CD4-positive, alpha-beta T cell treated with Interleukin-1 beta for 1 hour (primary cell): ENCODE data around the gene ZBTB7A.

Source experiments
- DNase-seq, 2 donors: peaks; one replicate each; pipeline ENCODE4 v3.0.0-alpha.2; 2020 to 2022

Gene ZBTB7A

DNA sequence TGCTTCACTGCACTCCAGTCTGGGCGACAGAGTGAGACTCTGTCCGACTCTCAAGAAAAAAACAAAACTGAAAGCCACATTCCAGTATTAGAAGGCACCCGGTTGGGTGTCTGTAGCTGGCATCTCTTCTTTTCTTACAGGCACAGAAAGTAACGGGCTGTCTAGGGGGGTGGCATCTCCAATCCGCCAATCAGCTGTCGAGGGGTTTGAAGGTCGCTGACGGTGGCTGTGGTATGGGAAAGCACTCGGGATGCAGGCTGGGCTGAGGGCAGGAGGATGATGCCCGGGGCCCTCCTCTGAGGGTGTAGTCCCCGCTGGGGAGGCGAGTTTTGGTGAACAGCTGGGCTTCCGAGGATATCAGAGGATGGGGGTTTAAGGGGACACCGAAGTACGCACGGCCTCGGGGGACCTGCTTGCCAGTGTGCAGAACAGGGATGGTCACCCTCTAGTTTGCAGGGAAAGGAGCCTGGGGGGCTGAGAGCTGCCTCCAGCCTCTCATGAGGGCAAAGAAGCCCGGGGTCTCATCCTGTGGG lies 27.0 kb upstream of the ZBTB7A start:
- DNase-seq, result no peak

DNA sequence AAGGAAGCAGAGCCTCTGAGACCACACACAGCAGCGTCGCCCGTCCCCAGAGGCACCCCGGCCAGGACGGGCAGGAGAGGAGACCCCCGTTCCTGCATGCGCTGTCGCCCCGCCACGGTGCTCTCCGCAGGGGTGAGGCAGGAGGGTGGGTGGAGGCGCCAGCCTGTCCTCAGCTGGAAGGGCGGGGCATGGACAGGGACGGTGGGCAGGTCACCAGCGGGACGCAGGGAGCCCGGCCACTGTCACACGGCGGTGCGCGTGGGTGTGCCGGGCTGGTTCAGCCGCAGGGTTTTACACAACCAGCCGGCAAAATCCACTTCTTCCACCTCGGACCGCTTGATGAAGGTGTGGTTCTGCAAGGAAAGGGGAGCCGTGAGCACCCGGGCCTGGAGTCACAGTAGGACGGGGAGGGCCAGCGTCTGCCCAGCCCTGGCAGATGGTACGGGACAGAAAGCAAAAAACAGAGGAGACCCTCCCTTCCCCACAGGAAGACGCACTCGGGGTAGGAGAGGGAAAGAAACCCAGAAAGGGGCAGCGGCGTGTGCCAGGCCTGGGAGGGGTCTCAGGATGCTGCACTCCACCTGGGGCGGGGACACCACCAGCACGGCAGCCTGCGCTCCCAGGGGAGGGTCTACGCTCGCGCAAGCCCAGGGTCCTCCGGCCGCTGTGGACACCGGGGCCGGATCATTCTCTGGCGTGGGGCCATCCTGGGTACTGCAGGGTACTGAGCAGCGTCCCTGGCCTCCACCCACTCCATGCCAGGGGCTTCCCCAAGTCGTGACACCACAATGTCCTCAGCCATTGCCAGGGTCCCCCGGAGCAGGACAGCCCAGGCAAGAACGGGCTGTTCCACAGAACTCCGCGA lies 23.9 kb upstream of the ZBTB7A start:
- DNase-seq, result no peak

DNA sequence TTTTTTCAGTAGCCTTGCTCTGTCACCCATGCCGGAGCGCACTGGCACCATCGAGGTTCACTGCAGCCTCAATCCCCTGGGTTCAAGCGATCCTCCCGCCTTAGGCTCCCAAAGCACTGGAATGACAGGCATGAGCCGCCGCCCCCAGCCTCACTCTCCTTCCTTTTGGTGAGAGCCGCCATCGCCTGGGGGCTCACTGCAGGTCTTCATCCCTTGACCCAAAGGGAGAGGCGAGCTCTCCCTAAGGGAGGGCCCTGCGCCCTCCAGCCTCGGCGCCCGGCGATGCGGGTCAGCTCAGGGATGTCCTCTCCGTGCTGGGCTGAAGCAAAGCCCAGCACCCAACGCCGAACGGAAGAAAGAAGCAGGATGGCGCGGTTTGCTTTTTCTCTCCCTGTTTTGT lies 23.2 kb upstream of the ZBTB7A start:
- no peak for DNase-seq

DNA sequence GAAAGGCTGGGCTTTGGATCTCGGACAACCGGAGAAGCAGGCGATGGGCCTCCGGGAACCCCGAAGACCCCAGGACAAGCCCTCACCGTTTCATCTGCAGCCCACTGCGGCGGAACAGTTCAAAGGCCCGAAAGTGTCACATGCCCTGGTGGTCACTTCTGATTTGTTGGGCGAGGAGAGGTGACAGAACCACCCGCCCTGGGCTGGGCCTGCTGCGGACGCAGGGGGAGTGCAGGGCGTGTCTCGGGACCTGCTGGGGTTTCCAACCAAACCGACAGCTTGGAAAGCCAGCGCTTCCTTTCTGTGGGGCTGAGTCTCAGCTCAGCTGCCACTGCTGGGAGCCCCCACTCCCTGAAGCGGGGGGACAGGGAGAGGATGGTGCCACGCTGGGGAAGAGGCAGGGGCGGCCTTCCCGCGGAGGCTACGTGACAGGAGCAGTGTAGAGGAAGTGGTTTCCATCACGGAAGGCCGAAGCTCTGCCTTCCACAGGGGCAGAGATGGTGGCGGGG lies 22.8 kb upstream of the ZBTB7A start:
- DNase-seq, result peak; percentile 65 to 72

DNA sequence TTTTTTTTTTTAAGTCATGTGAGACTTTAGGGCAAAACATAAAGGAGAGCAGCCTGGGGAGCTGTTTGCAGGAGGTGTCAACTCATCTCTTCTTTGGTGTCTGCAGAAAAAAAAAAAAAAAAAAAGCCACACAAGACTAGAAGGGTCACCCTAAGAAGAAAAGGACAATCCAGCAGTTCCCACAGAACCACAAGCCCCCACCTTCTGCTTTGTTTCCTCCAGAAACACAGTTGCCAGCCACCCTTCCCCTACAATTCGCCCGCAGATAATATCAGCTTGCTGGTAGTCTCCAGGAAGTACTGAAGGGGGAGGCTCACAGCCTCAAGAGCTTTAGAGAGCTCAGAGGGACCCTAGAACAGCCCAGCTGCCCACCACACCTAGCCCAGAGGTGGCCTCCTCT lies 22.3 kb upstream of the ZBTB7A start:
- DNase-seq, result peak; percentile 59 to 76

DNA sequence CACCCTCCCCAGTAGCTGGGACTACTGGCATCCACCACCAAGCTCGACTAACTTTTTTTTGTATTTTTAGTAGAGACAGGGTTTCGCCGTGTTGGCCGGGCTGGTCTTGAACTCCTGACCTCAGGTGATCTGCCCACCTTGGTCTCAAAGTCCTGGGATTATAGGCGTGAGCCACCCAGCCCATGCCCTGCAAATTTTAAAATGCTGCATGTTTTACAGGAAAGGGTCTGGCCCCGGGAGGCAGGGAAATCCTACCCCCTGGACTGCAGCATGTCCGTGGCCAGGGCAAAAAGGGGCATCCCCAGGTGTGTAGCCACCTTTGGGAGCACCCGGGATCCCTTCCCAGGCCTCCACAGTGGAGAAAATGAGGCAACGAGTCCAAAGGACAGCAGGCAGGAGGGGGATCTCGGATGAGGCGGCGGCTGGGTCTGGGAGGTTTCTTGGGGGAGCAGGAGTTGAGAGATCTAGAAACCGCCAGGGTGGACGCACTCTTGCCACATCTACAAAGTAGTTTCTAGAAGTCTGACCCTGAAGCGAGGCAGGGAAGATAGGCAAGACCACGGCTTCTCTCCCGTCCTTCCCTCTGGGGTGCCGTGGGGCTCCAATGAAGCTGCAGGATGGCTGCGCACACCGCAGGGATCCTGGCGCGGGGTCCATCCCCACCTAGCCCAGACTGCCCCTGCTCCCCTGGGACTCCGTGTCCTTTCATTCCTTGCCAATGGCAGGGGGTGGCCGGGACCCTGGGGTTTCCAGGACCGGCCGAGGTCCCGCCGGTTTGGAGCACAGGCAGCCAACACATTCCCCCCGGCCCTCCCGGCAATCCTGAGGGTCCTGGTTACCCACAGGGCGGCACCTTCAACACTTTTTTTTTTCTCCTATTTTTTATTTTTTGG lies 21.3 kb upstream of the ZBTB7A start:
- DNase-seq, result no peak

DNA sequence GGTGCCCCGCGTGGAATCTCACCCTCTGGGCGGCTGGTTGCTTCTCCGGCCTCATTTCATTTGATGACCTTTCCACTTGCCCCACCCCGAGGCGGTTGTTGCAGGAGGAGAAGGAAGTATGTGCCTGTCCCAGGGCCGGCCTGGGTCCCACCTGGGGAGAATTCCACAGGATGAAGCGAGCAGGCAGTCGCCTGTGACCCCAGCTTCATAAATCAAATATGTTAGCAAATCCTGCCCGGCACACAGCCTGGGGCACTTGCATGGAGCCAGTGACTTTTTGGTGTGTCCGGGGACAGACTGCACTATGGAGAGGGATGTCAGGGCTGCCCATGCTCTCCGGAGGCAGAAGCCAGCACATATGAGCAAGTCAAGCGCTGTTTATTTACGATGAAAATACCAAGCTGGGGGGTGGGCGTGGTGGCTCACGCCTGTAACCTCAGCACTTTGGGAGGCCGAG lies 19.7 kb upstream of the ZBTB7A start:
- DNase-seq, result no peak

DNA sequence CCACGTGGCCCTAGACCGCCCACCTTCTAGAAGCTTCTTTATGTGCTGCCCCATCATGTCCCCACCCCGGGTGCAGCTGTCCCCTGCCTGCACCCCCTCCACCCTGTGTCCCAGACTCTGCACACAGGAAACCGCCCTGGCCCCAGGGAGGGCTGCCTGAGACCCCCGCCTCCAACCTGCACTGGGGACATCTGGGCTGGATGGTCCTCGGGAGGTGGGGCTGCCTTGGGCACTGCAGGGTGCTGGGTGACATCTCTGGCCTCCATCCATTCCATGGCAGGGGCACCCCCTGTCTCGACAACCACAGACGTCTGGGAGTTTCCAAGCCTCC lies 17.8 kb upstream of the ZBTB7A start:
- no peak for DNase-seq

DNA sequence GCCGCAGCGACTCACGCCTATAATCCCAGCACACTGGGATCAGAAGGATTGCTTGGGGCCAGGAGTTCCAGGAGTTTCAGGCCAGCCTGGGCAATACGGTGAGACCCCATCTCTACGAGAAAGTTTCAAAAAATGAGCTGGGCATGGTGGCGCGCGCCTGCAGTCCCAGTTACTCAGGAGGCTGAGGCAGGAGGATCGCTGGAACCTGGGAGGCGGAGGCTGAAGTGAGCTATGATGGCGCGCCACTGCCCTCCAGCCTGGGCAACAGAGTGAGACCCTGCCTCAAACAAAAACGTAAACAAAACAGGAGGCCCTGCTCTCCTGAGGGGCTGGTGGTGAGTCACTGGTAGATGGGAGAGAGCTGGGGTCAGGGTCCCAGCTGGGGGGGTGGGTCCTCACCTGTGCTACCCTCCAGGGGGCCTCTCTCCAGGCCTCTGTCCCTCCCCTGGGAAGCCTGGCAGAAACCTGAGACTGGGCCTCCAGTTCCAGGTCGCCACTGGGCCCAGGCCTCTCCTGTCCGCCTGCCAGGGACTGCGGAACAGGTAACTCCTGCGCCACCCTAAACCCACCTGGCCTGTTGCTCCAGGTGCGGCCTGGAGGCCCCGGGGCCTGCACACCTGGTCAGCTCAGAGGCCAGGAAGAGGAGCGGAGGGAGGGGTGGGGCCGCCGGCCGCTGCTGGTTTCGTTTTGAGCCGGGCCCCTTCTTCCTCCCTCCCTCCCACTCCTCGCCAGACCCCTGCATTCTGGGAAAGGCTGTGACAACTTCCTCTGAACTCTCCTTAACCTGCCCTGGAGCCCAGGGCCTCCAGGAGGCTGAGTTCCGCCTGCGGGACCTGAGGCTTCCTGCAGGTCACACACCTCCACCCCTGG lies 17.2 kb upstream of the ZBTB7A start:
- DNase-seq, result peak; percentile 71

DNA sequence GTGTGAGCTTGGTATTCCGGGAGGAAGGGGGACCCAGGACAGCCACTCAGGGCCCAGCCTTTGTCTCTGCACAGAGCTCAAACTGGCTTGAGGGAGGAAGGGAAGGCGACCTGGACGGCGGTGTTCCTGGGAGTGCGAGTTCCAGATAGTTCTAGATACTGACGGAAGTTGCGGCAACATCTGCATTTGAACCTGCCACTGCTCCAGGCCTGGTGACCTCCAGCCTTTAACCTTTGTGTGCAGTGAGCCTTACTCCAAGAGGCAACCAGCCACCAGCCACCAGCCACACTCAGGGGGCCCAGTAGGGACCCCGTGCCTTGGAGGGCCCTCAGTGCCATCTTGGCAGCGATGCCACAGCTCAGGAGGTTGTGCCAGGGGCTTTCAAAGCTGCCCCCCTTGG lies 15.5 kb upstream of the ZBTB7A start:
- no peak for DNase-seq

DNA sequence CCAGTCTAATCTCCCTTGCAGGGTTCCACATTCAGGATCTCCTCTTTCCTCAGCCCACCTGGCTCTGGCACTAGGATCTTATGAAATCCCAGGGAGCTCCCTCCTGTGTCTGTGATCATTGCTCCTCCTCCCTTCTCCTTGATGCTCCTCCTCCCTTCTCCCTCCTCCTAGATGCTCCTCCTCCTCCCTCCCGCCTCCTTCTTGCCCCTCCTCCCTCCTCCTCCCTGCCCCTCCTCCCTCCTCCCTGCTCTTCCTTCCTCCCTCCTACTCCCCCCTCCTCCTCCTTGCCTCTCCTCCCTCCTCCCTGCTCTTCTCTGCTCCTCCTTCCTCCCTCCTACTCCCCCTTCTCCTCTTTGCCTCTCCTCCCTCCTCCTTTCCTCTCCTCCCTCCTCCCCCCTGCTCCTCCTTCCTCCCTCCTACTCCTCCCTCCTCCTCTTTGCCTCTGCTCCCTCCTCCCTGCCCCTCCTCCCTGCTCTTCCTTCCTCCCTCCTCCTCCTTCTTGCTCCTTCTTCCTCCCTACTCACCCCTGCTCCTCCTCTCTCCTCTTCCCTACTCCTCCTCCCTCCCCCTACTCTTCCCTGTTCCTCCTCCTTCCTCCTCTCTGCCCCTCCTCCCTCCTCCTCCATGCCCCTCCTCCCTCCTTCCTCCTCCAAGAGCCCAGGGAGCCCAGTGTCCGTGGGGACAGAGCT lies 14.9 kb upstream of the ZBTB7A start:
- no peak for DNase-seq

DNA sequence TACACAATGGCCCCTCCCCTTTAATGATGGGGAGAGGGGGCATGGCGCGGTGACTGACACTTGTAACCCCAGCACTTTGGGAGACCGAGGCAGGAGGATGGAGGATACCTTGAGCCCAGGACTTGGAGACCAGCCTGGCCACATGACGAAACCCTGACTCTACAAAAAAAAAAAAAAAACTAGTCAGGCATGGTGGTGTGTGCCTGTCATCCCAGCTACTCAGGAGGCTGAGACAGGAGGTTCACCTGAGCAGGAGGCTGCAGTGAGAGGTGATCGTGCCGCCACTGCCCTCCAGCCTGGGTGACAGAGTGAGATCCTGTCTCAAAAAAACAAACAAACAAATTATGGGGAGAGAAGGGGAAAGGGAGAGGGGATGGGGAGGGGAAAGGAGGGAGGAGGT lies 13.8 kb upstream of the ZBTB7A start:
- DNase-seq, result no peak

DNA sequence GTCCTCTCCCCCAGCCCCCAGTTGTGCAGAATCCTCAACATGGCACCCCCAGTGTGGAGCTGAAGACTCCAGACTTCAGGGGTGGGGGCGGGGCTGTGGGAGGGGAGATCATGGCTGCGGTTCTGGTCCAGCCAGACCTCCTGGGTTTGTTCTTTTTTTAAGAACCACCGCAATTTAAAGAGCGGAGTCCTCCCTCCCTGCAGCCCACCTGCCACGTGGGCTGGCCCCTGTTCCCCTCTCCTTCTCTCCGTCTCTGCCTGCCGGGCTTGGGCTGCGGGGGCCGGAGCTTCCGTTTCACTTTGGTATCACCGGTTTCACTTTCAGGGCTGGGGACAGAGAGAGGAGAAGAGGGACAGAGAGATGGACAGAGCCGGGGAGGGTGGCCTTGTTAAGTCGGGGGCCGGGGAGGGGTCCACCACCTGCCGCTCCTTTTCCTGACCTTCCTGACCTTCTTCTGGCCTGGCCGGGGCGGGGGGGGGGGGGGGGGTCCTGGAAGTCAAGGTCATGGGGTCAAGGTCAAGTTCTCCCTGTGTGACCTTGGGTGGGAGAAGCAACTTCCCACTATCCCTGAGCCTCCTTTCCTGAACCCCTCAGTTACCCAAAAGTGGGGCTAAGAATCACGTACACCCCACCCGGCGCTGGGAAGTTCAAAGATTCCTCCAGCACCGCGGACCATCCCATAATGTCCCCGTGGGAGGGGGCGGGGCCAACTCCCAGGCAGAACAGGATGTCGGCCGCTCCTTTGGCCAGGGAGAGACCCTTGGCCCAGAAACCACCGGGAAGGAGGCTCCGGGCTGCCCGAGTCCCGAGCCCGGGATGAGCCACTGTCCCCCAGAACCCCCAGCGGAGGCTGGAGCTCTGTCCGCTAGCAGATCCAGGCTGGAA lies 11.3 kb upstream of the ZBTB7A start:
- peak; percentile 51 to 56 for DNase-seq

DNA sequence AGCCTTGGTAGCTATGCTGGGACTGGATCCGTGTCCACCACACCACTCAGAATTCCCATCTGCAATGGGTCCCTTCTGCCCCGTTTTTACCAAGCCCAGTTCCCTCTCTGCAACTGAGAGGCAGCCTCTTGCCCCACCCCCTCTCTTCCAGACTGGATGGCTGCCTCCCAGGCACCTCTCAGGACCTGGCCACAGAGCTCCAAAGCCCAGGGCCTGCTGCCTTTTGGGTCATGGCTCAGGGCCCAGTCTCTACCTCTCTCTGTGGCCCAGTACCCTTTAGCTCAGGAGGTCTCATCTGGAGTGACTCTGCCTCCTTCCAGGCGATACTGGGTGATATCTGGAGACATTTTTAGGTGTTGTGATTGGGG lies 10.3 kb upstream of the ZBTB7A start:
- no peak for DNase-seq

DNA sequence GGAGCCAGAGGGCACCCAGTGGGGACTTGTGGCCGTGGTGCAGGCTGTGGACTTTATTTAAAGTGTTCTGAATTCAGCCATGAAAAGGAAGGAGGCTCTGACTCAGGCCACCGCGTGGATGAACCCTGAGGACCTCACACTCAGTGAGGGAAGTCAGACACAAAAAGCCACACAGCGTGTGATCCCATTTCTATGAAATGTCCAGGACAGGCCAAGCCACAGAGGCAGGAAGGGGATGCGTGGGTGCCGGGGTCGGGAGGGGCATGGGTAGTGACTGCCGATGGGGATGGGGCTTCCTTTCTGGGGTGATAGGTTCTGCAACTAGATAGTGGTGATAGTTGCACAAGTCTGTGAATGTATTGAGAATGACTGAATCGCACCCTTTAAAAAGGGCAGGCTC lies 8.7 kb upstream of the ZBTB7A start:
- DNase-seq, result no peak

DNA sequence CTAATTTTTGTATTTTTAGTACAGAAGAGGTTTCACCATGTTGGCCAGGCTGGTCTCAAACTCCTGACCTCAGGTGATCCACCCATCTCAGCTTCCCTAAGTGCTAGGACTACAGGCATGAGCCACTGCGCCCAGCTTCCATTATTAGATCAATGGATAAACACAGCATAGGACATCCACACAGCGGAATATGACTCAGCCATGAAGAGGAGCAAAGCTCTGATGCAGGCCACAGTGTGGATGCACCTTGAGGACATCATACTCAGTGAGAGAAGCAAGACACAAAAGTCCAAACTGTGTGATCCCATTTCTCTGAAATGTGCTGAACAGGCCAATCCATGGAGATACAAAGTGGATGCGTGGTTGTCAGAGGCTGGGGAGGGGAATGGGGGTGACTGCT lies 4.9 kb upstream of the ZBTB7A start:
- no peak for DNase-seq

DNA sequence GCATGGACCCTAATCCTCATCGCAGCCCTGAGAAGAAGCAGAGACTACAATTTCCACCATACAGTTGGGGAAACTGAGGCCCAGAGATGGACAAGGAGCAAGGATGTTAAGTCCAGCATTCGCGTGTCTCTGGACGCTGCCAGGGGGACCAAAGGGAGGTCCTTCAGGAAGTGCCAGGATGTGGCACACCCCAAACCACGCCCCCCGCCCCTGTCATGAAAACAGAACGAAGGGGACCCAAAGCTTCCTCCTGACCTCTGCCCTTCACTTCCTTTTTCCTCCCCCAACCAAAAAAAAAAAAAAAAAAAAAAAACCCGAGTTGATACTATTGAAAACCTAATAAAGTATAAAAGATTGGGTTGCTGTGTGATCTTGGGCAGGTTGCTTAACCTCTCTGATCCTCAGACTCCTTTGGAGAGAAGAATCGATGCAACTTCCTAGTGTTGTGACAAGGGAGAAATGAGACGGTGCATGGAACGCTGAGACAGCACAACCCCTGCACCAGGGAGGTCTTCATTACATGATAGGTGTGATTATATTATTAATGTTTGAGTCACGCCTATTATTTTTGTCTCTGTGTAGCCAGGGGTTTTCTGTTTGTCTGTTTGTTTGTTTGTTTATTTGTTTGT lies 2.7 kb upstream of the ZBTB7A start:
- peak; percentile 70 to 73 for DNase-seq

DNA sequence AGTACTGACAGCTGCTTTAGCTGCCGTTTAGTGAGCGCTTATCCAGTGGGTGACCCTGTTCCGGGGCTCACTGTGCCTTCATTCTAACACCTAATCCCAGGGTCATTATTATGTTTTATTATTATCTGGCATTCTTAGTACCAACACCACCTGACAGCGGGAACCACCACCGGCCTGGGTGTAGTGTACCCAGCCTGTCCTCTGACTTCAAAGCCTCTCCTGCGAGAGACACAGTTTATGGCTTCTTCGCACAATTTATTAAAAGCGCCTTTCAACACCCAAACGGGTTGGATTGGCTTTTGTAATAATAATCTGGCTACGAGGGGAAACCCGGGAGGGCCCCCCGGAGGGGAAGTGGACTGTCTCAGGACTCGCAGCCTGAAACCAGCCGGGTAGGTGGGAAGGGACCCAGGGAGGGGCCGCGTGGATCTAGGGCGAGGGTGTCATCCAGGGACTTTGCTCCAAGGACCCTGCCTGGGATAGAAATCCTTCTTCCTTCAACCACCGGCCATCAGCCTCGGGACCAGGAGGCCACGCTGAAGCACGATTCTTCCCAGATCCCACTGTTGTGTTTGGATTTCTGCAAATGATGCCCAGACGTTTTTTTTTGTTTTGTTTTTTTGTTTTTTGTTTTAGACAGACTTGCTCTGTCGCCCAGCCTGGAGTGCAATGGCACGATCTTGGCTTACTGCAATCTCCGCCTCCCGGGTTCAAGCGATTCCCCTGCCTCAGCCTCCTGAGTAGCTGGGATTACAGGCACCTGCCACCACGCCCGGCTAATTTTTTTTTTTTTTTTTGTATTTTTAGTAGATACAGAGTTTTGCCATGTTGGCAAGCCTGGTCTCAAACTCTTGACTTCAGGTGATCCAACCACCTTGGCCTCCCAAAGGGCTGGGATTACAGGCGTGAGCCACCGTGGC lies 1.6 kb upstream of the ZBTB7A start:
- peak in 1 of 2 donors; percentile 35 for DNase-seq

DNA sequence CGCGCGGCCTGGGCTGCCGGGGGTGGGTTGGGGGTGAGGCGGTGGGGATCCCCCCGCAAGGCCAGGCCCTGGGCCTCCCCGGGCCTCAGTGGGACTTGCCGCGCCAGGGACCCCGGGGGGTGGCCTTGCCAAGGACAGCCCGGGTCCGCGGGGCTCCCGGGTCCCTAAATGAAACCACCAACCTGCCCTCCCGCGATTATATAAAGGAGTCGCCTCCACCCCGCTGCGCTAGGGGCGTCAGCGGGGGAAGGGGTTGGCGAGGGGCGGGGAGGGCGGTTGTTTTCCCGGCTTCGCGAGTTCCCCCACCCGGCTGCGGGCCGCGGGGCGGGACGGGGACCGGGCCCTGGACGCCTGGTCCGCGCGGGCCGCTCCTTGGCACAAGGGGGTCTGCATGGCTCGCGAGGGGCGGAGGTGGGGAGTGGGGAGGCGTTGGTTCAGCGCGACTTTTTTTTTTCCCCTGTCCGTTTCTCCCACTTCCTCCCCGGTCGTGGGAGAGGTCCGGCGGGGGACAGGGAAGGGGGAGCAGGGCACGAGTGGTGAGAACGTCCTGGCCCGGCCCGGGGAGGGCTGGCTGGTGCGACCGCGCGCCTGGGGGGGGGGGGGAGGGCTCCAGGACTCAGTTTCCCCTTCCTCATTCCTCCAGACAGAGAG lies 822 bp upstream of the ZBTB7A start:
- no peak for DNase-seq
